Measurements from ENCODE around the gene SPATA13.

Gene SPATA13

GRCh38 chr13:24223341-24224231 lies 63.1 kb downstream of the SPATA13 start:
- no peak for DNase-seq (ENCODE audit: low read depth)

GRCh38 chr13:24224232-24224680 lies 63.7 kb downstream of the SPATA13 start:
- DNase-seq (ENCODE audit: low read depth): no peak

- DNase-seq (ENCODE audit: low read depth): no peak
Measured at GRCh38 chr13:24225062-24225461, 64.5 kb downstream of the SPATA13 start.

- DNase-seq (ENCODE audit: low read depth): no peak
Measured at GRCh38 chr13:24225930-24226329, 65.4 kb downstream of the SPATA13 start.

- no peak for DNase-seq (ENCODE audit: low read depth)
Measured at GRCh38 chr13:24226762-24227161, 66.2 kb downstream of the SPATA13 start.

- no peak for DNase-seq (ENCODE audit: low read depth)
Measured at GRCh38 chr13:24228852-24229458, 68.4 kb downstream of the SPATA13 start.

GRCh38 chr13:24230428-24231072 lies 70.0 kb downstream of the SPATA13 start:
- DNase-seq (ENCODE audit: low read depth): no peak

- DNase-seq (ENCODE audit: low read depth): no peak
Measured at GRCh38 chr13:24231377-24231776, 70.9 kb downstream of the SPATA13 start.

- no peak for DNase-seq (ENCODE audit: low read depth)
Measured at GRCh38 chr13:24232037-24232436, 71.5 kb downstream of the SPATA13 start.

GRCh38 chr13:24232474-24232873 lies 72.0 kb downstream of the SPATA13 start:
- no peak for DNase-seq (ENCODE audit: low read depth)

GRCh38 chr13:24233351-24233901 lies 72.9 kb downstream of the SPATA13 start:
- DNase-seq (ENCODE audit: low read depth): no peak

GRCh38 chr13:24234200-24234915 lies 73.8 kb downstream of the SPATA13 start:
- DNase-seq (ENCODE audit: low read depth): no peak

- DNase-seq (ENCODE audit: low read depth): no peak
Measured at GRCh38 chr13:24237356-24237755, 76.8 kb downstream of the SPATA13 start.

- no peak for DNase-seq (ENCODE audit: low read depth)
Measured at GRCh38 chr13:24241336-24241735, 80.8 kb downstream of the SPATA13 start.

GRCh38 chr13:24242100-24242499 lies 81.6 kb downstream of the SPATA13 start:
- DNase-seq (ENCODE audit: low read depth): no peak

GRCh38 chr13:24243302-24243701 lies 82.8 kb downstream of the SPATA13 start:
- no peak for DNase-seq (ENCODE audit: low read depth)

- no peak for DNase-seq (ENCODE audit: low read depth)
Measured at GRCh38 chr13:24244802-24245201, 84.3 kb downstream of the SPATA13 start.

- no peak for DNase-seq (ENCODE audit: low read depth)
Measured at GRCh38 chr13:24247016-24247415, 86.5 kb downstream of the SPATA13 start.

GRCh38 chr13:24249624-24250023 lies 89.1 kb downstream of the SPATA13 start:
- DNase-seq (ENCODE audit: low read depth): no peak

- DNase-seq (ENCODE audit: low read depth): no peak
Measured at GRCh38 chr13:24250376-24251057, 90.0 kb downstream of the SPATA13 start.

- DNase-seq (ENCODE audit: low read depth): peak; percentile 52
Measured at GRCh38 chr13:24251525-24251924, 91.0 kb downstream of the SPATA13 start.
